CD14-positive monocyte (primary cell): ENCODE results near the gene WASF2. TPM values are rescaled to one million over a fixed set of nuclear protein-coding genes. Genes with fewer than 3 reads are reported as not detected.
A peak's percentile ranks its signal among the peaks of the same experiment; 100 is the strongest.

Source experiments
- DNase-seq, 3 donors: peaks; one replicate each; pipeline ENCODE4 v3.0.0-alpha.2; 2011 to 2022
- H2AFZ ChIP-seq: 2 replicates; pipeline ENCODE4 v1.6.0; 2012; ENCODE audit warnings: mild to moderate bottlenecking, low read depth, low read length, inconsistent platforms; ENCODE audit not compliant: insufficient read depth, poor library complexity, severe bottlenecking
- H3K27ac ChIP-seq, 2 donors: 1 replicate in 1 of 2; 2 replicates in 1 of 2; pipeline ENCODE4 v1.5.1; 2012 to 2013; ENCODE audit warnings: low read length in 2 of 2, control low read depth in 1 of 2, inconsistent platforms in 1 of 2, low read depth in 1 of 2, mild to moderate bottlenecking in 1 of 2
- H3K27me3 ChIP-seq, 2 donors: one replicate each; pipeline versions ENCODE4 v1.6.0 to v1.6.1; 2011 to 2013; ENCODE audit warnings: low read length in 2 of 2; ENCODE audit not compliant: control insufficient read depth in 2 of 2, insufficient read depth in 2 of 2
- H3K36me3 ChIP-seq, 2 donors: replicated peaks in 1 of 2; 1 replicate in 1 of 2; 2 replicates in 1 of 2; pipeline versions ENCODE4 v1.5.1 to v1.6.1; 2012 to 2013; ENCODE audit warnings: low read length in 2 of 2, control low read depth in 1 of 2, inconsistent platforms in 1 of 2, mild to moderate bottlenecking in 1 of 2; ENCODE audit not compliant: insufficient read depth in 2 of 2, control insufficient read depth in 1 of 2
- H3K4me1 ChIP-seq, 2 donors: 1 replicate in 1 of 2; 2 replicates in 1 of 2; pipeline versions ENCODE4 v1.5.1 to v1.6.1; 2012 to 2013; ENCODE audit warnings: low read length in 2 of 2, control low read depth in 1 of 2, inconsistent platforms in 1 of 2, mild to moderate bottlenecking in 1 of 2, moderate library complexity in 1 of 2; ENCODE audit not compliant: insufficient read depth in 2 of 2, control insufficient read depth in 1 of 2
- H3K4me2 ChIP-seq: replicated peaks from 2 replicates; pipeline ENCODE3; 2012; ENCODE audit warnings: low read length, moderate library complexity, mild to moderate bottlenecking; ENCODE audit not compliant: poor library complexity, severe bottlenecking; ENCODE audit errors: extremely low read depth
- H3K4me3 ChIP-seq, 3 experiments: fragments of 200-600 bp in 1 of 3; sonication (generic) in 1 of 3; replicated peaks in 1 of 3; 1 replicate in 2 of 3; 2 replicates in 1 of 3; pipeline ENCODE4 v1.5.1; 2011 to 2013; ENCODE audit warnings: low read length in 3 of 3, mild to moderate bottlenecking in 3 of 3, control low read depth in 2 of 3, low read depth in 2 of 3, inconsistent platforms in 1 of 3, moderate library complexity in 1 of 3
- H3K79me2 ChIP-seq: 2 replicates; pipeline ENCODE4 v1.6.0; 2012; ENCODE audit warnings: mild to moderate bottlenecking, control low read depth, inconsistent platforms, low read length, moderate library complexity; ENCODE audit not compliant: insufficient read depth
- H3K9ac ChIP-seq: 2 replicates; pipeline ENCODE4 v1.6.0; 2017; ENCODE audit warnings: low read length, mild to moderate bottlenecking; ENCODE audit not compliant: insufficient read depth, poor library complexity, severe bottlenecking
- H3K9me3 ChIP-seq, 2 donors: replicated peaks in 1 of 2; 1 replicate in 1 of 2; 2 replicates in 1 of 2; pipeline versions ENCODE4 v1.5.1 to v1.6.1; 2012 to 2013; ENCODE audit warnings: low read length in 2 of 2, control low read depth in 1 of 2; ENCODE audit not compliant: control insufficient read depth in 1 of 2, insufficient read depth in 1 of 2
- H4K20me1 ChIP-seq: 2 replicates; pipeline ENCODE4 v1.6.0; 2012; ENCODE audit warnings: mild to moderate bottlenecking, low read length, control low read depth, moderate library complexity; ENCODE audit not compliant: insufficient read depth
- H3K27ac Mint-ChIP-seq, 7 donors: one replicate each; pipeline ENCODE4 v1.8.0; 2020; ENCODE audit warnings: mild to moderate bottlenecking in 7 of 7, mixed read lengths in 7 of 7, moderate library complexity in 6 of 7, inconsistent platforms in 2 of 7
- H3K27me3 Mint-ChIP-seq, 3 donors: one replicate each; pipeline ENCODE4 v1.8.0; 2021 to 2022; ENCODE audit warnings: low read depth in 3 of 3, mild to moderate bottlenecking in 3 of 3, mixed read lengths in 3 of 3, moderate library complexity in 3 of 3, inconsistent platforms in 1 of 3
- H3K36me3 Mint-ChIP-seq, 2 donors: one replicate each; pipeline ENCODE4 v1.8.0; 2020; ENCODE audit warnings: mixed read lengths in 2 of 2, inconsistent platforms in 1 of 2, mild to moderate bottlenecking in 1 of 2
- H3K4me1 Mint-ChIP-seq: one replicate; pipeline ENCODE4 v1.8.0; 2020; ENCODE audit warnings: mild to moderate bottlenecking, mixed read lengths
- H3K4me3 Mint-ChIP-seq, 2 donors: one replicate each; pipeline ENCODE4 v1.8.0; 2020; ENCODE audit warnings: mild to moderate bottlenecking in 2 of 2, mixed read lengths in 2 of 2, moderate library complexity in 1 of 2
- H3K9me3 Mint-ChIP-seq, 7 donors: one replicate each; pipeline ENCODE4 v1.8.0; 2020 to 2022; ENCODE audit warnings: mixed read lengths in 7 of 7, mild to moderate bottlenecking in 6 of 7, moderate library complexity in 6 of 7, inconsistent platforms in 2 of 7
- CTCF ChIP-seq: fragments of 200-600 bp; IDR thresholded peaks from one replicate; pipeline ENCODE4 v1.8.0; 2022; ENCODE audit warnings: antibody characterized with exemption, mild to moderate bottlenecking
- WGBS: methylation state at CpG from one replicate; pipeline ENCODE4 v1.1.5; 2013; ENCODE audit warnings: missing lambda C conversion rate; ENCODE audit not compliant: insufficient coverage; 5-methylcytosine and 5-hydroxymethylcytosine counted together
- intact Hi-C, 2 donors: fragments of 100-400 bp; cut with micrococcal nuclease; formaldehyde crosslinking; loops; one replicate each; pipeline versions ENCODE4 v1.15.0 to v1.15.1; 2023
- polyA plus RNA-seq, 3 donors: library from polyadenylated mRNA; depleted of rRNA in 1 of 3; unstranded in 2 of 3; stranded (reverse) in 1 of 3; fragments of 300-500 nt in 2 of 3; fragments of >200 nt in 1 of 3; fragmentation: Illumina TruSeq in 2 of 3; gene quantifications; 1 replicate in 2 of 3; 2 replicates in 1 of 3; pipeline ENCODE4 v1.2.3, GENCODE V29; 2012 to 2021

WASF2 gene
- polyA plus RNA-seq, 3 donors, result 53.5 to 91.6 (median 86.4) TPM

GRCh38 chr1:27485363-27485762 is 4.6 kb downstream of the WASF2 start:
- H3K27ac Mint-ChIP-seq, result peak overlapping the region in 3 of 7 donors; percentile 44 to 46 (median 46)
- no peak for DNase-seq
- peaks cover 6 to 29% of the 10 kb centered on the region in 2 donors for H3K36me3 Mint-ChIP-seq
- no CpG with 5 or more reads among the region's 1 CpG for WGBS
- H3K27ac ChIP-seq, result peak overlapping the region in 1 of 2 donors; percentile 12
- H3K4me3 ChIP-seq, result no peak overlapping the region
- H3K4me2 ChIP-seq, result no peak overlapping the region
- peaks cover 8 to 28% of the 10 kb centered on the region in 2 donors for H3K4me1 ChIP-seq
- H3K4me1 Mint-ChIP-seq, result peaks cover 44% of the 10 kb centered on the region
- H3K79me2 ChIP-seq, result peaks cover 93% of the 10 kb centered on the region
- H3K9ac ChIP-seq, result no peak overlapping the region
- H3K4me3 Mint-ChIP-seq, result no peak overlapping the region
- peaks cover 83% of the 10 kb centered on the region for H4K20me1 ChIP-seq
- H3K9me3 ChIP-seq, result no peaks in the 10 kb centered on the region
- no peak for TF ChIP-seq CTCF
- H3K36me3 ChIP-seq, result peaks cover 9 to 12% of the 10 kb centered on the region in 2 donors
- no peak overlapping the region for H2AFZ ChIP-seq
- H3K27me3 ChIP-seq, result no peaks in the 10 kb centered on the region
- no peaks in the 10 kb centered on the region for H3K9me3 Mint-ChIP-seq
- intact Hi-C loops, result no loop called here
- peaks cover 0 to 6% (median 0%) of the 10 kb centered on the region in 3 donors for H3K27me3 Mint-ChIP-seq

DNA sequence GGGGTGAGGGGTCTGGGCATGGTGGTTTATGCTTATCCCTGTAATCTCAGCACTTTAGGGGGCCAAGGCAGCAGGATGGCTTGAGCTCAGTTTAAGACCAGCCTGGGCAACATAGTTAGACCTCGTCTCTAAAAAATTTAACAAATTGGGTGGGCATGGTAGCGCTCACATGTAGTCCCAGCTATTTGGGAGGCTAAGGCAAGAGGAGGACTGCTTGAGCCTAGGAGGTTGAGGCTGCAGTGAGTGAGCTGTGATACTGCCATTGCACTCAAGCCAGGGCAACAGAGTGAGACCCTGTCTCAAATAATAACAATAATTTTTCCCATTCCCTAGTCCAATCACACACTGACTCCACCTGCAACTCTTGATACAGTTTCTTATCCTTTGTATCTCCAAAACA is 6.3 kb downstream of the WASF2 start:
- H3K79me2 ChIP-seq, result peaks cover 95% of the 10 kb centered on the region
- WGBS, result 97% methylated on average over 2 of the region's 2 CpGs
- Mint-ChIP-seq H3K27ac (peak overlapping the region in 4 of 7 donors; percentile 28 to 63 (median 47)), H3K4me3 (no peak overlapping the region), H3K27me3 (no peaks in the 10 kb centered on the region), H3K36me3 (peaks cover 6 to 33% of the 10 kb centered on the region in 2 donors), H3K9me3 (no peaks in the 10 kb centered on the region), H3K4me1 (peaks cover 52% of the 10 kb centered on the region)
- peaks cover 96% of the 10 kb centered on the region for H4K20me1 ChIP-seq
- no peaks in the 10 kb centered on the region for H3K9me3 ChIP-seq
- peaks cover 23 to 29% of the 10 kb centered on the region in 2 donors for H3K4me1 ChIP-seq
- TF ChIP-seq CTCF, result no peak
- H2AFZ ChIP-seq, result no peak overlapping the region
- no peak overlapping the region for H3K9ac ChIP-seq
- no peak overlapping the region for H3K4me2 ChIP-seq
- intact Hi-C loops, result no loop called here
- no peak overlapping the region for H3K4me3 ChIP-seq
- H3K36me3 ChIP-seq, result peaks cover 10 to 19% of the 10 kb centered on the region in 2 donors
- no peak for DNase-seq
- H3K27ac ChIP-seq, result peak overlapping the region in 1 of 2 donors; percentile 47
- no peaks in the 10 kb centered on the region for H3K27me3 ChIP-seq
